ENCODE measurements around the gene TXNDC12.
"Not testable (repeated sequence)": the region's sequence is repeated elsewhere in the genome, so short reads cannot be mapped to it uniquely, and the experiment has no call there.

Gene TXNDC12

DNA sequence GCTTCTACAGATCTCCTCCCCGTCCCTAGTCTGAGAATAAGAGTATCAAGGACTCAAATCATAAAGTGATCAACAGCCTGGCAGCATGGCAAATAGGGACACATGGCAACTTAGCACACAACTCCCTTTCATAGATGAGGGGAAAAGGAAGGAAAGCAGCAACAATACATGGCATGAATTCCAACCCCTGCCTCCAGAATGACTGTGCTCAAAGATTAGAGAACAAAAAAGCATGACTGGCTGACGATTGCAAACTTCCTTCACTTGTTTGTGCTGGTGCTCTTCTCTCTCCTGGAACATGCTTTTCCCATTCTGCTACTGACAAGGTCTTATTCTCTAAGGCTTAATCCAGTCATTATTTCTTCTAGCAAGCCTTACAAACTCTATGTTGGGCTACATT lies 32.9 kb downstream of the TXNDC12 start:
- Mint-ChIP-seq H3K27ac (no peak overlapping the region), H3K4me1 (no peaks in the 10 kb centered on the region), H3K9me3 (no peaks in the 10 kb centered on the region), H3K27me3 (ENCODE audit: low read depth) (no peaks in the 10 kb centered on the region), H3K36me3 (ENCODE audit: low read depth) (peaks cover 52% of the 10 kb centered on the region), H3K4me3 (no peak overlapping the region)
- TF ChIP-seq, protein P1, sequence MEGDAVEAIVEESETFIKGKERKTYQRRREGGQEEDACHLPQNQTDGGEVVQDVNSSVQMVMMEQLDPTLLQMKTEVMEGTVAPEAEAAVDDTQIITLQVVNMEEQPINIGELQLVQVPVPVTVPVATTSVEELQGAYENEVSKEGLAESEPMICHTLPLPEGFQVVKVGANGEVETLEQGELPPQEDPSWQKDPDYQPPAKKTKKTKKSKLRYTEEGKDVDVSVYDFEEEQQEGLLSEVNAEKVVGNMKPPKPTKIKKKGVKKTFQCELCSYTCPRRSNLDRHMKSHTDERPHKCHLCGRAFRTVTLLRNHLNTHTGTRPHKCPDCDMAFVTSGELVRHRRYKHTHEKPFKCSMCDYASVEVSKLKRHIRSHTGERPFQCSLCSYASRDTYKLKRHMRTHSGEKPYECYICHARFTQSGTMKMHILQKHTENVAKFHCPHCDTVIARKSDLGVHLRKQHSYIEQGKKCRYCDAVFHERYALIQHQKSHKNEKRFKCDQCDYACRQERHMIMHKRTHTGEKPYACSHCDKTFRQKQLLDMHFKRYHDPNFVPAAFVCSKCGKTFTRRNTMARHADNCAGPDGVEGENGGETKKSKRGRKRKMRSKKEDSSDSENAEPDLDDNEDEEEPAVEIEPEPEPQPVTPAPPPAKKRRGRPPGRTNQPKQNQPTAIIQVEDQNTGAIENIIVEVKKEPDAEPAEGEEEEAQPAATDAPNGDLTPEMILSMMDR (IDR thresholded peaks at IDR 0.05; ENCODE audit: unreplicated experiment in 3 of 3): no peak

DNA sequence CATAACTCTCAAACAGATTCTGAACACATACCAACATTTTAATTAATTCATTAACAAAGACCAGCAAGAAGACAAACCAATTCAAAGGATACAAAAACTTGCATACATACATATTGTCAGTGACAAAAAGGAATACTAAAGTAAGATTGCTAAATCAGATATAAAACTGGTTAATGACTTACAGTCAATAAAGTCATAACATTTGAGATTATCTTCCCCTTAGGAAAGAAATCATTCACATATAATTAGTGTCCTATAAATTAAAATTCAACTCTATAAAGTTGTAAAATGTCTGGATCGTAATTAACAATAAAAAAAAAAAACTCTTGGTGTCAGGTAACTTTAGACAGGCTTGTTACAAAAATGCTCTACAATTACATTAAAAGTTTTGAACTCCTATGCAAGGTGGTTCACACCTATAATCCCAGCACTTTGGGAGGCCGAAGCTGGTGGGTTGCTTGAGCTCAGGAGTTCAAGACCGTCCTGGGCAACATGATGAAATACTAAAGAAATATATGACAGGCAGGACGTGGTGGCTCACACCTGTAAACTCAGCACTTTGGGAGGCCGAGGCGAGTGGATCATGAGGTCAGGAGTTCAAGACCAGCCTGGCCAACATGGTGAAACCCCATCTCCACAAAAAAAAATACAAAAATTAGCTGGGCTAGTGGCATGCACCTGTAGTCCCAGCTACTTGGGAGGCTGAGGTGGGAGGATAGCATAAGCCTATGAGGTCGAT lies 46.8 kb downstream of the TXNDC12 start:
- TF ChIP-seq, protein P1 (IDR thresholded peaks at IDR 0.05; ENCODE audit: unreplicated experiment in 3 of 3): no peak
- H3K4me1 Mint-ChIP-seq: peaks cover 20% of the 10 kb centered on the region
- peaks cover 18% of the 10 kb centered on the region for H3K27me3 Mint-ChIP-seq (ENCODE audit: low read depth)
- H3K27ac Mint-ChIP-seq: peak overlapping the region; percentile 76 to 93 (median 83)
- no peak overlapping the region for H3K4me3 Mint-ChIP-seq
- no peaks in the 10 kb centered on the region for H3K9me3 Mint-ChIP-seq
- H3K36me3 Mint-ChIP-seq (ENCODE audit: low read depth): no peaks in the 10 kb centered on the region

DNA sequence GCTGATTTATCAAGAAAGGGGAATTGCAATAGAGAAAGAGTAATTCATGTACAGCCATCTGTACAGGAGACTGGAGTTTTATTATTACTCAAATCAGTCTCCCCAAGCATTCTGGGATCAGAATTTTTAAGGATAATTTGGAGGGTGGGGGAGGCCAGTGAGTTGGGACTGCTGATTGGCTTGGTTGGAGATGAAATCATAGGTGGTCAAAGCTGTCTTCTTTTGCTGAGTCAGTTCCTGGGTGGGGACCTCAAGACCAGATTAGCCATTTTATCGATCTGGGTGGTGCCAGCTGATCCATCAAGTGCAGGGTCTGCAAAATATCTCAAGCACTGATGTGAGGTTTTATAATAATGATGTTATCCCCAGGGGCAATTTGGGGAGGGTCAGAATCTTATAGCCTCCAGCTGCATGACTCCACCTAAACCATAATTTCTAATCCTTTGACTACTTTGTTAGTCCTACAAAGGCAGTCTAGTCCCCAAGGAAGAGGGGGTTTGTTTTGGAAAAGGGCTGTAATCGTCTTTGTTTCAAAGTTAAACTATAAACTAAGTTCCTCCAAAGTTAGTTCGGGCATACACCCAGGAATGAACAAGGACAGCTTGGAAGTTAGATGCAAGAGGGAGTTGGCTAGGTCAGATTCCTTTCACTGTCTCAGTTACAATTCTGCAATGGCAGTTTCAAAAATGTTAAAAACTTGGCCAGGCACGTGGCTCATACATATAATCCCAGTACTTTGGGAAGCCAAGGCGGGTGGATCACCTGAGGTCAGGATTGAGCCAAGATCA lies 47.6 kb downstream of the TXNDC12 start:
- H3K9me3 Mint-ChIP-seq: no peaks in the 10 kb centered on the region

DNA sequence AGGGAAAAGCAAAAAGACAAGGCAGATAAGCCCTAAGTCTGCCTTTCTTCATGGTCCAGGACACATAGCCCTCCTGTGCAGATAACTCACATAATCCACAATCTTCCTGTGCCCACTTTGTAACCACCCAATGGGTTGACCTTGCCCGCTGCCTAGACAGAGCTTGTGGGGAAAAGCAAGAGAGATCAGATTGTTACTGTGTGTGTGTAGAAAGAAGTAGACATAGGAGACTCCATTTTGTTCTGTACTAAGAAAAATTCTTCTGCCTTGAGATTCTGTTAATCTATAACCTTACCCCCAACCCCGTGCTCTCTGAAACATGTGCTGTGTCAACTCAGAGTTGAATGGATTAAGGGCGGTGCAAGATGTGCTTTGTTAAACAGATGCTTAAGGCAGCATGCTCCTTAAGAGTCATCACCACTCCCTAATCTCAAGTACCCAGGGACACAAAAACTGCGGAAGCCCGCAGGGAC lies 48.9 kb downstream of the TXNDC12 start:
- H3K4me3 Mint-ChIP-seq; H3K36me3 Mint-ChIP-seq (ENCODE audit: low read depth); H3K9me3 Mint-ChIP-seq: not testable (repeated sequence)
- H3K27ac Mint-ChIP-seq: peak overlapping the region; percentile 96 to 99 (median 97)
- peaks cover 20% of the 10 kb centered on the region for H3K4me1 Mint-ChIP-seq
- peaks cover 18% of the 10 kb centered on the region for H3K27me3 Mint-ChIP-seq (ENCODE audit: low read depth)

More for the DNA sequence above, 47.6 kb downstream of the TXNDC12 start:
- TF ChIP-seq, protein P1 (IDR thresholded peaks at IDR 0.05; ENCODE audit: unreplicated experiment in 3 of 3): no peak
- no peak overlapping the region for H3K4me3 Mint-ChIP-seq
- peaks cover 18% of the 10 kb centered on the region for H3K27me3 Mint-ChIP-seq (ENCODE audit: low read depth)
- H3K4me1 Mint-ChIP-seq: peaks cover 20% of the 10 kb centered on the region
- H3K27ac Mint-ChIP-seq: peak overlapping the region; percentile 76 to 93 (median 83)
- no peaks in the 10 kb centered on the region for H3K36me3 Mint-ChIP-seq (ENCODE audit: low read depth)

DNA sequence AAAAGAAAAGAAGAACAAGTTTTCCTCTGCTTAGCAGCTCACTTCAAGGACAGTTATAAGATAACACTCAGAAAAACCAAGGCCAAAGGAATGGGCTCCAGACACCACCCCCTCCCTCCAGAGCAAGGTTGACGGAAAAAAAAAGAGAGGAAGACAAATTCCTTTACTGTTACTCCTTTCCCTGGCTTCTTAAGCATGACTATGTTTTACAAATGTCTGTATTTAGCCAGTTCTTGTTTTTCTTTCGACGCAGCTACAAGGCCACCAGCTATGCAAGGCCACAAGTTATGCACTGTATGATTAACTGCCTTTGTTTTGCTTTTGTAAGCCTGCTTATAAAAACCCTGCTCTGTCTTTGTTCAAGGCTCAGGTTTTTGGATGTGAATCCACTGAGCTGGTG lies 49.4 kb downstream of the TXNDC12 start:
- H3K9me3 Mint-ChIP-seq; H3K36me3 Mint-ChIP-seq (ENCODE audit: low read depth); H3K4me3 Mint-ChIP-seq: not testable (repeated sequence)
- Mint-ChIP-seq H3K27me3 (ENCODE audit: low read depth) (peaks cover 18% of the 10 kb centered on the region), H3K4me1 (peaks cover 20% of the 10 kb centered on the region), H3K27ac (peak overlapping the region; percentile 96 to 99 (median 97))

DNA sequence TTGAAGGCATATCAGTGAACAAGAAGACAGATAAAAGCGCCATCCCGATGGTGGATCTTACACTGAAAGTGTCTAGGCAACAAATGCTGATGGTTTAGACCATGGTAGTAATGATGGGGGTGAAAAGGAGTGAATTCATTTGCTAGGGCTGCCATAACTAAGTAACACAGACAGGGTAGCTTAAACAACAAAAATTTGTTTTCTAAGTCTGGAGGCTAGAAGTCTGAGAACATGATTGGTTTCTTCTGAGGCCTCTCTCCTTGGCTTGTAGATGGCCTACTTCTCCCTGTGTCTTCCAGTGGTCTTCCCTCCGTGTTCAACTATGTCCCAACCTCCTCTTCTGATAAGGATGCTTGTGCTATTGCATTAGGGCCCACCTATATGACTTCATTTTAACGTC lies 51.1 kb downstream of the TXNDC12 start:
- Mint-ChIP-seq H3K27ac (no peak overlapping the region), H3K9me3 (no peaks in the 10 kb centered on the region), H3K4me3 (no peak overlapping the region)

More for the DNA sequence above, 51.1 kb downstream of the TXNDC12 start:
- TF ChIP-seq, protein P1 (IDR thresholded peaks at IDR 0.05; ENCODE audit: unreplicated experiment in 3 of 3): no peak
- H3K36me3 Mint-ChIP-seq (ENCODE audit: low read depth): no peaks in the 10 kb centered on the region
- H3K4me1 Mint-ChIP-seq: peaks cover 20% of the 10 kb centered on the region
- H3K27me3 Mint-ChIP-seq (ENCODE audit: low read depth): peaks cover 18% of the 10 kb centered on the region
